CD4-positive, alpha-beta T cell (primary cell): ENCODE results near the gene CPSF4L. TPM values are rescaled to one million over a fixed set of nuclear protein-coding genes. Genes with fewer than 3 reads are reported as not detected.
A peak's percentile ranks its signal among the peaks of the same experiment; 100 is the strongest.

Source experiments
- ATAC-seq: fragments of 200-7000 bp; cut with Tn5 transposase; one replicate; pipeline ENCODE4 v1.10.0; 2022; ENCODE audit warnings: mild to moderate bottlenecking; ENCODE audit not compliant: poor library complexity
- CTCF ChIA-PET: fragments of 350-600 bp; sonication (Branson Sonifier 250); formaldehyde crosslinking; loops from one replicate; lab custom pipeline; 2021; ENCODE audit warnings: antibody characterized with exemption, inconsistent platforms; lab: Charles Lee
- POLR2A ChIA-PET: fragments of 350-600 bp; sonication (Branson Sonifier 250); formaldehyde crosslinking; loops from one replicate; lab custom pipeline; 2021; ENCODE audit warnings: antibody characterized with exemption, inconsistent platforms; lab: Charles Lee
- DNase-seq, 14 experiments: peaks; one replicate each; pipeline ENCODE4 v3.0.0-alpha.2; 2013 to 2020; ENCODE audit warnings: mixed read lengths in 2 of 14
- H3K27ac ChIP-seq, 2 donors: one replicate each; pipeline versions ENCODE4 v1.5.1 to v1.7.0; 2013; ENCODE audit warnings: low read length in 2 of 2, low read depth in 1 of 2, mild to moderate bottlenecking in 1 of 2
- H3K27me3 ChIP-seq, 2 experiments: 1 replicate in 1 of 2; 2 replicates in 1 of 2; pipeline versions ENCODE4 v1.6.1 to v1.7.0; 2013; ENCODE audit warnings: low read length in 2 of 2, control low read depth in 1 of 2, mild to moderate bottlenecking in 1 of 2, moderate library complexity in 1 of 2; ENCODE audit not compliant: insufficient read depth in 2 of 2, control insufficient read depth in 1 of 2
- H3K36me3 ChIP-seq: one replicate; pipeline ENCODE4 v1.6.1; 2013; ENCODE audit warnings: low read length, control low read depth; ENCODE audit not compliant: insufficient read depth
- H3K4me1 ChIP-seq: one replicate; pipeline ENCODE4 v1.6.1; 2013; ENCODE audit warnings: low read length, control low read depth; ENCODE audit not compliant: insufficient read depth
- H3K4me3 ChIP-seq: one replicate; pipeline ENCODE4 v1.5.1; 2013; ENCODE audit warnings: mild to moderate bottlenecking, low read length, moderate library complexity
- H3K9me3 ChIP-seq, 2 experiments: 1 replicate in 1 of 2; 2 replicates in 1 of 2; pipeline versions ENCODE4 v1.6.1 to v1.7.0; 2013; ENCODE audit warnings: low read length in 2 of 2, mild to moderate bottlenecking in 2 of 2, control low read depth in 1 of 2, moderate library complexity in 1 of 2; ENCODE audit not compliant: control insufficient read depth in 1 of 2, insufficient read depth in 1 of 2
- H3K27ac Mint-ChIP-seq: one replicate; pipeline ENCODE4 v1.8.0; 2020; ENCODE audit warnings: mixed read lengths
- H3K27me3 Mint-ChIP-seq: one replicate; pipeline ENCODE4 v1.8.0; 2021; ENCODE audit warnings: mixed read lengths
- H3K36me3 Mint-ChIP-seq: one replicate; pipeline ENCODE4 v1.8.0; 2021; ENCODE audit warnings: low read depth, mixed read lengths
- H3K4me1 Mint-ChIP-seq: one replicate; pipeline ENCODE4 v1.8.0; 2021; ENCODE audit warnings: low read depth, mixed read lengths
- H3K4me3 Mint-ChIP-seq: one replicate; pipeline ENCODE4 v1.8.0; 2020; ENCODE audit warnings: mild to moderate bottlenecking, mixed read lengths
- H3K9me3 Mint-ChIP-seq: one replicate; pipeline ENCODE4 v1.8.0; 2020; ENCODE audit warnings: mixed read lengths
- intact Hi-C, 2 experiments: fragments of 100-400 bp; cut with DNase I in 1 of 2; cut with micrococcal nuclease in 1 of 2; formaldehyde crosslinking; loops; one replicate each; pipeline versions ENCODE4 v1.15.1 to v1.9.0; 2023 to 2025; cut with DNase I, micrococcal nuclease
- total RNA-seq, 174 experiments: library from RNA in 2 of 174; stranded (reverse) in 2 of 174; gene quantifications; one replicate each; pipeline ENCODE4 v1.2.3 and lab custom pipeline; 2021 to 2026
- TF ChIP-seq, protein P1 (sequence below): fragments of 200-600 bp; IDR thresholded peaks from one replicate; pipeline ENCODE4 v1.8.0; 2022; ENCODE audit warnings: antibody characterized with exemption, mild to moderate bottlenecking

Gene CPSF4L
- total RNA-seq, 2 experiments from 2014 or later = not detected

- H3K4me1 Mint-ChIP-seq = peaks cover 39% of the 10 kb centered on the region
- TF ChIP-seq, protein P1, sequence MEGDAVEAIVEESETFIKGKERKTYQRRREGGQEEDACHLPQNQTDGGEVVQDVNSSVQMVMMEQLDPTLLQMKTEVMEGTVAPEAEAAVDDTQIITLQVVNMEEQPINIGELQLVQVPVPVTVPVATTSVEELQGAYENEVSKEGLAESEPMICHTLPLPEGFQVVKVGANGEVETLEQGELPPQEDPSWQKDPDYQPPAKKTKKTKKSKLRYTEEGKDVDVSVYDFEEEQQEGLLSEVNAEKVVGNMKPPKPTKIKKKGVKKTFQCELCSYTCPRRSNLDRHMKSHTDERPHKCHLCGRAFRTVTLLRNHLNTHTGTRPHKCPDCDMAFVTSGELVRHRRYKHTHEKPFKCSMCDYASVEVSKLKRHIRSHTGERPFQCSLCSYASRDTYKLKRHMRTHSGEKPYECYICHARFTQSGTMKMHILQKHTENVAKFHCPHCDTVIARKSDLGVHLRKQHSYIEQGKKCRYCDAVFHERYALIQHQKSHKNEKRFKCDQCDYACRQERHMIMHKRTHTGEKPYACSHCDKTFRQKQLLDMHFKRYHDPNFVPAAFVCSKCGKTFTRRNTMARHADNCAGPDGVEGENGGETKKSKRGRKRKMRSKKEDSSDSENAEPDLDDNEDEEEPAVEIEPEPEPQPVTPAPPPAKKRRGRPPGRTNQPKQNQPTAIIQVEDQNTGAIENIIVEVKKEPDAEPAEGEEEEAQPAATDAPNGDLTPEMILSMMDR = no peak
- H3K4me1 ChIP-seq = peaks cover 13% of the 10 kb centered on the region
- no peak overlapping the region for H3K27ac ChIP-seq
- intact Hi-C loops = no loop called here
- no peak overlapping the region for H3K4me3 ChIP-seq
- no peak for DNase-seq
- H3K9me3 ChIP-seq = no peaks in the 10 kb centered on the region
- no peak for ATAC-seq
- ChIA-PET POLR2A (no interaction called here), CTCF (no interaction called here)
- H3K27me3 ChIP-seq = no peaks in the 10 kb centered on the region
- no peak overlapping the region for H3K4me3 Mint-ChIP-seq
- H3K27ac Mint-ChIP-seq = no peak overlapping the region
- H3K36me3 Mint-ChIP-seq = peaks cover 58% of the 10 kb centered on the region
- no peaks in the 10 kb centered on the region for H3K27me3 Mint-ChIP-seq
- peaks cover 11% of the 10 kb centered on the region for H3K36me3 ChIP-seq
- H3K9me3 Mint-ChIP-seq = no peaks in the 10 kb centered on the region
Observed at GRCh38 chr17:73223626-73224230, 38.0 kb downstream of the CPSF4L start.

DNA sequence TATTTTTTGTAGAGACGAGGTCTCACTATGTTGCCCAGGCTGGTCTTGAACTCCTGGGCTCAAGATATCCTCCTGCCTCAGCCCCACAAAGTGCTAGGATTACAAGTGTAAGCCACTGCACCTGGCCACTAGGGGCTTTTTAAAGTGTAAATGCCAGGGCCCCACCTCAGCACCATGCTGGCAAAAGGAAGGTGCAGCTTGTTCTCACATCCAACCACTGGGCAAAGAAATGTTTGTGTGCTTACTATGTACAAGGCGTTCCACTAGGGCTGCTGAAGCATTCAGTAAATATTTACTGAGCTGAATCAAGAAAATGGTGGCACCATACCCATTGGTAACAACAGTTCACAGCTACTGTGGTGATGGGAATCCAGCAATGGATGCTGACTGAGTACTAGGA is 46.2 kb downstream of the CPSF4L start:
- ChIA-PET CTCF (no interaction called here), POLR2A (no interaction called here)
- Mint-ChIP-seq H3K4me1 (peaks cover 42% of the 10 kb centered on the region), H3K9me3 (no peaks in the 10 kb centered on the region), H3K4me3 (no peak overlapping the region), H3K36me3 (peaks cover 61% of the 10 kb centered on the region), H3K27me3 (no peaks in the 10 kb centered on the region), H3K27ac (peak overlapping the region; percentile 24)
- Histone ChIP-seq H3K4me1 (peaks cover 26% of the 10 kb centered on the region), H3K9me3 (no peaks in the 10 kb centered on the region), H3K4me3 (no peak overlapping the region), H3K27me3 (no peaks in the 10 kb centered on the region), H3K27ac (no peak overlapping the region), H3K36me3 (peaks cover 25% of the 10 kb centered on the region)
- no peak for ATAC-seq
- no peak for DNase-seq
- intact Hi-C loops = no loop called here
- TF ChIP-seq, protein P1 = no peak

DNA sequence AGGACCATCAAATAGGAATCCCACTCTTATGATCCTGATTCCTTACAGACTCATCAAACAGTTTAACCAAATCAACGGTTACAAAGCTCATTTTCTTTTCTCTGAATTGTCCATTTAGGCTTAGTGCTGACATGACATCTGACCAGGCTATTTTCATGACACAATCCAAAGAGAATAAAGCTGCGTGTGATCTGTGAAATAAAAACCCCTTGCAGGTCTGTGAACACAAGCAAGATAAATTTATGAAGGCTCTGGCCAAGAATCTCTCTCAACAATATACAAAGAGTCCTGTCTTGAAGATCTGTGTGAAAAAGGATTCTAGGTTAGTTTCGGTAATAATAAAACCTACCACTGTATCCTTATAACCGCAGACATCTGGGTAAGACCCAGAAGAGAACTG is 46.8 kb downstream of the CPSF4L start:
- Mint-ChIP-seq H3K27me3 (no peaks in the 10 kb centered on the region), H3K27ac (peak overlapping the region; percentile 24), H3K36me3 (peaks cover 62% of the 10 kb centered on the region), H3K4me1 (peaks cover 48% of the 10 kb centered on the region), H3K9me3 (no peaks in the 10 kb centered on the region), H3K4me3 (no peak overlapping the region)
- H3K27me3 ChIP-seq = no peaks in the 10 kb centered on the region
- ChIA-PET POLR2A (no interaction called here), CTCF (no interaction called here)
- DNase-seq = no peak
- H3K4me3 ChIP-seq = no peak overlapping the region
- no peaks in the 10 kb centered on the region for H3K9me3 ChIP-seq
- no peak overlapping the region for H3K27ac ChIP-seq
- TF ChIP-seq, protein P1 = no peak
- no peak for ATAC-seq
- peaks cover 26% of the 10 kb centered on the region for H3K4me1 ChIP-seq
- intact Hi-C loops = no loop called here
- H3K36me3 ChIP-seq = peaks cover 28% of the 10 kb centered on the region
